ENCODE measurements around the gene LBH.

- no peak for TF ChIP-seq POLR2AphosphoS5 (IDR thresholded peaks at IDR 0.05)
- no peak for TF ChIP-seq CTCF (IDR thresholded peaks at IDR 0.05)
These were observed 18.0 kb upstream of the LBH start for GRCh38 chr2:30213326-30213725.
